ENCODE data around the gene TSC22D3. TPM values are rescaled to one million over a fixed set of nuclear protein-coding genes. Genes with fewer than 3 reads are reported as not detected.

The TSC22D3 gene
- total RNA-seq, 1 donor from 2014 or later, result 350 TPM

- Histone ChIP-seq H3K4me3 (no peak overlapping the region), H3K27ac (peak overlapping the region; percentile 89), H3K36me3 (no peaks in the 10 kb centered on the region), H3K4me1 (peaks cover 31% of the 10 kb centered on the region), H3K27me3 (ENCODE audit: low read depth) (no peaks in the 10 kb centered on the region), H3K9me3 (no peaks in the 10 kb centered on the region)
- intact Hi-C loops (cut with DNase I), result no loop called here
- ATAC-seq, result no peak
- TF ChIP-seq, protein P1, sequence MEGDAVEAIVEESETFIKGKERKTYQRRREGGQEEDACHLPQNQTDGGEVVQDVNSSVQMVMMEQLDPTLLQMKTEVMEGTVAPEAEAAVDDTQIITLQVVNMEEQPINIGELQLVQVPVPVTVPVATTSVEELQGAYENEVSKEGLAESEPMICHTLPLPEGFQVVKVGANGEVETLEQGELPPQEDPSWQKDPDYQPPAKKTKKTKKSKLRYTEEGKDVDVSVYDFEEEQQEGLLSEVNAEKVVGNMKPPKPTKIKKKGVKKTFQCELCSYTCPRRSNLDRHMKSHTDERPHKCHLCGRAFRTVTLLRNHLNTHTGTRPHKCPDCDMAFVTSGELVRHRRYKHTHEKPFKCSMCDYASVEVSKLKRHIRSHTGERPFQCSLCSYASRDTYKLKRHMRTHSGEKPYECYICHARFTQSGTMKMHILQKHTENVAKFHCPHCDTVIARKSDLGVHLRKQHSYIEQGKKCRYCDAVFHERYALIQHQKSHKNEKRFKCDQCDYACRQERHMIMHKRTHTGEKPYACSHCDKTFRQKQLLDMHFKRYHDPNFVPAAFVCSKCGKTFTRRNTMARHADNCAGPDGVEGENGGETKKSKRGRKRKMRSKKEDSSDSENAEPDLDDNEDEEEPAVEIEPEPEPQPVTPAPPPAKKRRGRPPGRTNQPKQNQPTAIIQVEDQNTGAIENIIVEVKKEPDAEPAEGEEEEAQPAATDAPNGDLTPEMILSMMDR (IDR thresholded peaks at IDR 0.05), result no peak
- no peak for DNase-seq
Observed at GRCh38 chrX:107743995-107744394, 31.6 kb downstream of the TSC22D3 start.

DNA sequence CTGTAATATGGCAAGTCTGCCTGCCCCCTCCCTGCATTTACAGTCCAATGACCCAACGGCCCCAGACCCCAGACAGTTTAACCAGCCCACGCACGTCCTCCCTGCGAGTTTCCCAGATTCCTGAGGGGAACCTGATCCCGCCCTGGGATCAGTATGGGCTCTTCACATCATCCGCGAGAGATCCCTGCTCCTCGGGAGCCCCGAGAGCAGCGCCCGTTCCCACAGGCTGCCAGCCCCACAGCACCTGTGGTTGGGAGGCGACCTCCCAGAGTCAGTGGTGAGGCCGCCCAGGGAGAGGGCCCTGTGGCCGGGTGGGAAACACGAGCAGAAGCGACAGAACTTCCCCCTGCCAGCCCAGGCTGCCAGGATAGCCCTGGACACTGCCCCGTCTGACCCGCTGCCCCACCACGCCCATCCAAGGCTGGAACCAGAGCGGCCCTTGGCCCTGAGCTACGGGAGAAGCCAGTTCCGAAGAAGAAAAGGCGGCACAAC is 32.8 kb downstream of the TSC22D3 start:
- Histone ChIP-seq H3K27ac (peak overlapping the region; percentile 89), H3K36me3 (no peaks in the 10 kb centered on the region), H3K4me3 (peak overlapping the region; percentile 17), H3K9me3 (no peaks in the 10 kb centered on the region), H3K27me3 (ENCODE audit: low read depth) (no peaks in the 10 kb centered on the region), H3K4me1 (peaks cover 26% of the 10 kb centered on the region)
- intact Hi-C loops (cut with DNase I), result no loop called here
- no peak for DNase-seq
- ATAC-seq, result no peak
- TF ChIP-seq, protein P1 (IDR thresholded peaks at IDR 0.05), result no peak

GRCh38 chrX:107741404-107741790 is 34.2 kb downstream of the TSC22D3 start:
- no peaks in the 10 kb centered on the region for H3K9me3 ChIP-seq
- DNase-seq (no peak), ATAC-seq (no peak)
- H3K4me3 ChIP-seq, result peak overlapping the region; percentile 2
- H3K4me1 ChIP-seq, result peaks cover 26% of the 10 kb centered on the region
- no peaks in the 10 kb centered on the region for H3K36me3 ChIP-seq
- intact Hi-C loops (cut with DNase I), result no loop called here
- TF ChIP-seq, protein P1 (IDR thresholded peaks at IDR 0.05), result no peak
- H3K27me3 ChIP-seq (ENCODE audit: low read depth), result no peaks in the 10 kb centered on the region
- H3K27ac ChIP-seq, result peak overlapping the region; percentile 89

GRCh38 chrX:107739541-107739940 is 36.0 kb downstream of the TSC22D3 start:
- no peak for ATAC-seq
- no peaks in the 10 kb centered on the region for H3K27me3 ChIP-seq (ENCODE audit: low read depth)
- H3K9me3 ChIP-seq, result no peaks in the 10 kb centered on the region
- no peaks in the 10 kb centered on the region for H3K36me3 ChIP-seq
- no peak overlapping the region for H3K4me3 ChIP-seq
- TF ChIP-seq, protein P1 (IDR thresholded peaks at IDR 0.05), result no peak
- intact Hi-C loops (cut with DNase I), result no loop called here
- peaks cover 26% of the 10 kb centered on the region for H3K4me1 ChIP-seq
- DNase-seq, result no peak
- peak overlapping the region; percentile 89 for H3K27ac ChIP-seq

DNA sequence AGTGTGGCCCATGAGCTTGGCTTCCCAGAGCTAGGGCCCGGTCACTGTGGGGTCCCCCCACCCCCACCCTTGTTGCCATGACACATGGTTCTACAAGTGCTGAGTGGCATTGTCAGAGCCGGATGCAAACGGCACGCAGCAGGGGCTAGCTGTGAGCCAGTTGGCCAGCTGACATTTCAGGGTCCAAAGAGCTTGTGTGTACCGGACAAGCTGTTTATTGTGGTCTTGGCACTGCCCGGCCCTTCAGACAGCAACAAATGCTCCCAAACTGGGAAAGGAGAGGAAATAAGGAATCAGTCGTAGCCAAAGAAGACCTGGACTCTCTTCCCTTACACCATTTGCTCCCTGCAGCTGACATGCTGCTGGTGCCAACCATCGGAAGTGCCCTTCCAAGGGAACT is 36.8 kb downstream of the TSC22D3 start:
- H3K27ac ChIP-seq, result peak overlapping the region; percentile 24

More for the DNA sequence above, 36.8 kb downstream of the TSC22D3 start:
- DNase-seq, result no peak
- Histone ChIP-seq H3K4me3 (no peak overlapping the region), H3K36me3 (no peaks in the 10 kb centered on the region), H3K9me3 (no peaks in the 10 kb centered on the region), H3K4me1 (peaks cover 26% of the 10 kb centered on the region), H3K27me3 (ENCODE audit: low read depth) (no peaks in the 10 kb centered on the region)
- intact Hi-C loops (cut with DNase I), result no loop called here
- ATAC-seq, result no peak
- TF ChIP-seq, protein P1 (IDR thresholded peaks at IDR 0.05), result no peak

Measured in lower lobe of right lung (tissue), 2 donors.